SH-SY5Y (cell line): Measurements from ENCODE around the gene PRUNE2.

Experiments
- GATA2 ChIP-seq: IDR thresholded peaks from 2 replicates; pipeline ENCODE4 v1.6.1; 2011; ENCODE audit warnings: mild to moderate bottlenecking, low read depth, low read length
- GATA3 ChIP-seq: IDR thresholded peaks from 2 replicates; pipeline ENCODE4 v1.6.1; 2011; ENCODE audit warnings: low read depth, mild to moderate bottlenecking, low read length, moderate library complexity

DNA sequence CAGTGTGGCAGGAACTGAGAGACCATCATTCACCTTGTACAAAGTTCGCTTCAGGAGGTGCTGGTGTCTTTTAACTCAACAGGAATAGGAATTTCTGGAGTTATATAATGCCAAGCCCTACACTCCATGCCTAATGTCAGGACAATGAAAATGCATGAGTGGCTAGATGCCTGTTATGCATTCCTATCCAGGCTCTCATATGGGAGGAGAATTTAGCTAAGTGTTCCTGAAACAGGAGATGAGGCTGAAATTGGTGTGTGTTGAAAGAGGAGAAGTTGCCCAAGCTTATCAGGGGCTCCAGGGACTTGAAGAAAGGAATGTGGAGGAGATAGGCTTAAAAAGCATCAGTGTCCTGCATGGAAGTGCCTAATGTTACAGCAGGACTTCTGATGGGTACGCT lies 26.8 kb upstream of the PRUNE2 start:
- TF ChIP-seq GATA2 = no peak
- no peak for TF ChIP-seq GATA3
